Liver (tissue), 9 donors: ENCODE data around the gene SETD1B. TPM values are rescaled to one million over a fixed set of nuclear protein-coding genes. Genes with fewer than 3 reads are reported as not detected.

Experiments used
- DNase-seq: peaks from one replicate; pipeline ENCODE4 v3.0.0-alpha.2; 2017; ENCODE audit warnings: low spot score
- H3K27ac ChIP-seq, 2 donors: one replicate each; pipeline ENCODE4 v1.7.0; 2013; ENCODE audit warnings: inconsistent platforms in 2 of 2, low read length in 2 of 2, control low read depth in 1 of 2, low read depth in 1 of 2, mild to moderate bottlenecking in 1 of 2
- H3K27me3 ChIP-seq, 4 donors: one replicate each; pipeline versions ENCODE4 v1.6.1 to v1.7.0; 2013; ENCODE audit warnings: low read length in 3 of 4, inconsistent platforms in 1 of 4, mild to moderate bottlenecking in 1 of 4, moderate library complexity in 1 of 4; ENCODE audit not compliant: control insufficient read depth in 4 of 4, insufficient read depth in 4 of 4
- H3K36me3 ChIP-seq, 4 donors: one replicate each; pipeline versions ENCODE4 v1.6.1 to v1.7.0; 2013; ENCODE audit warnings: low read length in 3 of 4, mild to moderate bottlenecking in 3 of 4, low read depth in 1 of 4, moderate library complexity in 1 of 4; ENCODE audit not compliant: control insufficient read depth in 4 of 4, insufficient read depth in 3 of 4
- H3K4me1 ChIP-seq, 4 donors: one replicate each; pipeline versions ENCODE4 v1.6.1 to v1.7.0; 2013; ENCODE audit warnings: low read length in 3 of 4, mild to moderate bottlenecking in 3 of 4, moderate library complexity in 1 of 4; ENCODE audit not compliant: control insufficient read depth in 4 of 4, insufficient read depth in 4 of 4
- H3K4me3 ChIP-seq, 3 donors: one replicate each; pipeline versions ENCODE4 v1.6.1 to v1.7.0; 2013; ENCODE audit warnings: low read length in 3 of 3, control low read depth in 1 of 3, low read depth in 1 of 3, mild to moderate bottlenecking in 1 of 3
- H3K9ac ChIP-seq, 2 donors: one replicate each; pipeline ENCODE4 v1.7.0; 2013; ENCODE audit warnings: low read length in 2 of 2, mild to moderate bottlenecking in 2 of 2, moderate library complexity in 2 of 2, control low read depth in 1 of 2, low read depth in 1 of 2
- H3K9me3 ChIP-seq, 4 donors: one replicate each; pipeline versions ENCODE4 v1.6.1 to v1.7.0; 2013; ENCODE audit warnings: low read length in 3 of 4; ENCODE audit not compliant: control insufficient read depth in 4 of 4
- ATF3 ChIP-seq: IDR thresholded peaks from 2 replicates; pipeline ENCODE4 v1.6.1; 2016; ENCODE audit warnings: antibody characterized with exemption
- CTCF ChIP-seq: fragments of 150-350 bp; IDR thresholded peaks from 2 replicates; pipeline ENCODE4 v1.5.1; 2017; ENCODE audit warnings: improper control_type of control experiment, low read depth, low read length; ENCODE audit not compliant: missing input control
- EGR1 ChIP-seq, 2 donors: IDR thresholded peaks; 2 replicates each; pipeline ENCODE4 v1.6.1; 2016 to 2018; ENCODE audit warnings: antibody characterized with exemption in 2 of 2, low read depth in 2 of 2
- FOXA1 ChIP-seq: IDR thresholded peaks from 2 replicates; pipeline ENCODE4 v1.6.1; 2016; ENCODE audit warnings: antibody characterized with exemption
- FOXA2 ChIP-seq: IDR thresholded peaks from 2 replicates; pipeline ENCODE4 v1.6.1; 2016; ENCODE audit warnings: antibody characterized with exemption
- GABPA ChIP-seq, 2 donors: IDR thresholded peaks in 1 of 2; conservative IDR thresholded peaks in 1 of 2; 2 replicates each; pipeline ENCODE4 v1.6.1; 2016; ENCODE audit warnings: antibody characterized with exemption in 2 of 2, mild to moderate bottlenecking in 1 of 2, moderate library complexity in 1 of 2
- HNF4A ChIP-seq, 2 donors: conservative IDR thresholded peaks; 2 replicates each; pipeline ENCODE4 v1.6.1; 2016; ENCODE audit warnings: antibody characterized with exemption in 2 of 2, mild to moderate bottlenecking in 2 of 2
- HNF4G ChIP-seq: IDR thresholded peaks from 2 replicates; pipeline ENCODE4 v1.6.1; 2016; ENCODE audit warnings: antibody characterized with exemption
- JUND ChIP-seq, 2 donors: IDR thresholded peaks; 2 replicates each; pipeline ENCODE4 v1.6.1; 2016; ENCODE audit warnings: antibody characterized with exemption in 2 of 2
- MAX ChIP-seq: IDR thresholded peaks from 2 replicates; pipeline ENCODE4 v1.6.1; 2016; ENCODE audit warnings: antibody characterized with exemption
- NR2F2 ChIP-seq: IDR thresholded peaks from 2 replicates; pipeline ENCODE4 v1.6.1; 2016; ENCODE audit warnings: antibody characterized with exemption
- RAD21 ChIP-seq, 2 donors: IDR thresholded peaks; 2 replicates each; pipeline ENCODE4 v1.6.1; 2016; ENCODE audit warnings: antibody characterized with exemption in 2 of 2, mild to moderate bottlenecking in 2 of 2
- REST ChIP-seq: IDR thresholded peaks from 2 replicates; pipeline ENCODE4 v1.6.1; 2016; ENCODE audit warnings: antibody characterized with exemption, mild to moderate bottlenecking
- RXRA ChIP-seq, 2 donors: IDR thresholded peaks; 2 replicates each; pipeline ENCODE4 v1.6.1; 2017 to 2018; ENCODE audit warnings: antibody characterized with exemption in 2 of 2, mild to moderate bottlenecking in 1 of 2
- SP1 ChIP-seq: IDR thresholded peaks from 2 replicates; pipeline ENCODE4 v1.6.1; 2018; ENCODE audit warnings: antibody characterized with exemption, mild to moderate bottlenecking
- TAF1 ChIP-seq: conservative IDR thresholded peaks from 2 replicates; pipeline ENCODE4 v1.6.1; 2016; ENCODE audit warnings: antibody characterized with exemption, mild to moderate bottlenecking
- YY1 ChIP-seq: IDR thresholded peaks from 2 replicates; pipeline ENCODE4 v1.6.1; 2016; ENCODE audit warnings: antibody characterized with exemption, mild to moderate bottlenecking
- WGBS: extraction: QIAGEN DNeasy Blood & Tissue Kit; methylation state at CpG from one replicate; pipeline ENCODE4 v1.1.7; 2013; 5-methylcytosine and 5-hydroxymethylcytosine counted together
- polyA plus RNA-seq, 2 donors: library from polyadenylated mRNA; stranded (reverse) in 1 of 2; unstranded in 1 of 2; fragments of 200-250 nt in 1 of 2; fragments of >200 nt in 1 of 2; fragmentation: Nextera tagmentation in 1 of 2; extraction: Ambion mirVana in 1 of 2; gene quantifications; one replicate each; pipeline versions ENCODE4 v1.2.1 to v1.2.3, GENCODE V29; 2013 to 2015
- total RNA-seq, 2 donors: library from RNA; depleted of rRNA; stranded (reverse); fragments of >200 nt; gene quantifications; one replicate each; pipeline ENCODE4 v1.2.3, GENCODE V29; 2014
- donor health status: healthy.
- donor health status: healthy.
- donor health status: healthy.
- donor health status: healthy.
- donor health status: healthy.

Gene SETD1B
- total and polyA plus RNA-seq, 4 donors: 1.8 to 7.9 (median 5.0) TPM

- TF ChIP-seq CTCF: no peak
- TF ChIP-seq SP1: peak; percentile 79
- TF ChIP-seq REST: peak; percentile 81
- TF ChIP-seq HNF4A (conservative IDR thresholded peaks at IDR 0.05): peak; percentile 58 to 85
- TF ChIP-seq MAX: peak; percentile 28
- TF ChIP-seq EGR1 (IDR thresholded peaks at IDR 0.05; ENCODE audit: low read depth in 2 of 2): peak in 1 of 2 donors; percentile 11
Observed at GRCh38 chr12:121857322-121858246, 53.8 kb downstream of the SETD1B start (continued).

GRCh38 chr12:121858318-121858661 lies 54.5 kb downstream of the SETD1B start:
- Histone ChIP-seq H3K36me3 (peaks cover 6 to 14% (median 10%) of the 10 kb centered on the region in 4 donors), H3K9ac (peak overlapping the region; percentile 74 to 97), H3K4me1 (peaks cover 10 to 56% (median 30%) of the 10 kb centered on the region in 4 donors), H3K4me3 (peak overlapping the region; percentile 61 to 66 (median 66)), H3K9me3 (no peaks in the 10 kb centered on the region), H3K27ac (peak overlapping the region; percentile 93 to 97), H3K27me3 (no peaks in the 10 kb centered on the region)
- TF ChIP-seq FOXA2: no peak
- TF ChIP-seq JUND (IDR thresholded peaks at IDR 0.05): no peak
- TF ChIP-seq RAD21 (IDR thresholded peaks at IDR 0.05): no peak
- no peak for TF ChIP-seq TAF1
- TF ChIP-seq ATF3: no peak
- WGBS: 37% methylated on average over 10 of the region's 10 CpGs
- DNase-seq: no peak

GRCh38 chr12:121858662-121859572 lies 55.1 kb downstream of the SETD1B start, which contains the start of gene HPD:
TSS of gene HPD (minus strand) at chr12:121858859. CDS start at chr12:121858823, 36 bp downstream.
- Histone ChIP-seq H3K4me1 (peaks cover 10 to 58% (median 30%) of the 10 kb centered on the region in 4 donors), H3K9ac (peak within 1 kb of the TSS; percentile 85 to 97), H3K36me3 (peaks cover 5 to 14% (median 11%) of the 10 kb centered on the region in 4 donors), H3K27ac (peak within 1 kb of the TSS; percentile 93 to 97), H3K27me3 (no peaks in the 10 kb centered on the region), H3K4me3 (peak within 1 kb of the TSS; percentile 61 to 66 (median 66)), H3K9me3 (no peaks in the 10 kb centered on the region)
- 29% methylated on average over 16 of the region's 16 CpGs for WGBS
- peak; percentile 60 for DNase-seq
- peak; percentile 52 for TF ChIP-seq FOXA1
- TF ChIP-seq RXRA (IDR thresholded peaks at IDR 0.05): peak; percentile 85 to 96
- TF ChIP-seq HNF4A (conservative IDR thresholded peaks at IDR 0.05): peak; percentile 96 to 98
- TF ChIP-seq CTCF: no peak
- TF ChIP-seq TAF1: peak; percentile 98
- TF ChIP-seq YY1: peak; percentile 92
- peak; percentile 48 to 51 for TF ChIP-seq RAD21 (IDR thresholded peaks at IDR 0.05)
- TF ChIP-seq GABPA (IDR thresholded peaks at IDR 0.05 in 1 of 2, conservative IDR thresholded peaks at IDR 0.05 in 1 of 2): peak in 1 of 2 donors; percentile 67
- TF ChIP-seq HNF4G: peak; percentile 66
- TF ChIP-seq ATF3: peak; percentile 95
- peak; percentile 97 for TF ChIP-seq SP1
- peak in 1 of 2 donors; percentile 88 for TF ChIP-seq EGR1 (IDR thresholded peaks at IDR 0.05; ENCODE audit: low read depth in 2 of 2)
- TF ChIP-seq JUND (IDR thresholded peaks at IDR 0.05): peak; percentile 98 to 100
- TF ChIP-seq NR2F2: peak; percentile 86
- TF ChIP-seq MAX: peak; percentile 90
